Thoracic aorta endothelial cell (primary cell): ENCODE results near the gene GOLIM4. TPM values are rescaled to one million over a fixed set of nuclear protein-coding genes. Genes with fewer than 3 reads are reported as not detected.

Experiments
- total RNA-seq: library from RNA; depleted of rRNA; stranded (reverse); fragments of >200 nt; gene quantifications from 2 replicates; pipeline ENCODE4 v1.2.3, GENCODE V29; 2012

GOLIM4 gene
- 51.4 and 70.7 TPM in 2 replicates for total RNA-seq

GRCh38 chr3:168095611-168096209 lies at the start of gene GOLIM4:
Gene GOLIM4 (minus strand): TSS chr3:168095924. CDS start chr3:168095285, 639 bp downstream.

